OCI-LY3 (cell line): ENCODE data around the gene KRT222.

Experiments
- H2AFZ ChIP-seq: fragments of 200-600, 300-600 bp; shearing (Covaris generic); 2 replicates; pipeline ENCODE4 v1.6.0; 2014; ENCODE audit warnings: antibody characterized with exemption, low read depth, low read length
- H3K27ac ChIP-seq: fragments of 200-600, 300-600 bp; sonication (generic); 2 replicates; pipeline ENCODE4 v1.5.1; 2014; ENCODE audit warnings: mild to moderate bottlenecking, low read length, moderate library complexity, mixed read lengths
- H3K27me3 ChIP-seq: fragments of 200-600, 300-600 bp; sonication (generic); 2 replicates; pipeline ENCODE4 v1.6.1; 2014; ENCODE audit warnings: low read depth, low read length, mixed read lengths
- H3K36me3 ChIP-seq: fragments of 200-600, 300-600 bp; sonication (generic); replicated peaks from 2 replicates; pipeline ENCODE3; 2014; ENCODE audit warnings: low read depth, low read length, mixed read lengths
- H3K4me1 ChIP-seq: fragments of 300-600, 200-600 bp; sonication (generic); 2 replicates; pipeline ENCODE4 v1.6.1; 2014; ENCODE audit warnings: low read length, mixed read lengths
- H3K4me2 ChIP-seq: fragments of 200-600, 300-600 bp; sonication (generic); 2 replicates; pipeline ENCODE4 v1.6.1; 2014; ENCODE audit warnings: low read length, mixed read lengths
- H3K4me3 ChIP-seq: fragments of 300-600, 200-600 bp; sonication (generic); 2 replicates; pipeline ENCODE4 v1.5.1; 2014; ENCODE audit warnings: antibody characterized with exemption, mild to moderate bottlenecking, low read length, moderate library complexity
- H3K79me2 ChIP-seq: fragments of 300-600, 200-600 bp; shearing (Covaris generic); 2 replicates; pipeline ENCODE4 v1.6.1; 2014; ENCODE audit warnings: mild to moderate bottlenecking, low read length, mixed read lengths
- H3K9ac ChIP-seq: fragments of 300-600, 200-600 bp; shearing (Covaris generic); 2 replicates; pipeline ENCODE4 v1.6.0; 2014; ENCODE audit warnings: mild to moderate bottlenecking, low read length, moderate library complexity
- H3K9me3 ChIP-seq: fragments of 200-600, 300-600 bp; shearing (Covaris generic); 2 replicates; pipeline ENCODE4 v1.6.1; 2014; ENCODE audit warnings: low read length, mixed read lengths; ENCODE audit not compliant: insufficient read depth
- H4K20me1 ChIP-seq: fragments of 200-600, 300-600 bp; sonication (generic); 2 replicates; pipeline ENCODE4 v1.6.1; 2016; ENCODE audit warnings: low read length, mixed read lengths; ENCODE audit not compliant: insufficient read depth
- EZH2phosphoT487 ChIP-seq: fragments of 200-600 bp; shearing (Covaris generic); IDR thresholded peaks from 2 replicates; pipeline ENCODE4 v1.6.1; 2018; ENCODE audit warnings: antibody characterized with exemption, mixed run types, low read depth
- TF ChIP-seq, protein P1 (sequence below): fragments of 200-600, 300-600 bp; sonication (generic); IDR thresholded peaks from 2 replicates; pipeline ENCODE4 v1.5.1; 2014; ENCODE audit warnings: antibody characterized with exemption, low read length, low read depth

KRT222 gene

DNA sequence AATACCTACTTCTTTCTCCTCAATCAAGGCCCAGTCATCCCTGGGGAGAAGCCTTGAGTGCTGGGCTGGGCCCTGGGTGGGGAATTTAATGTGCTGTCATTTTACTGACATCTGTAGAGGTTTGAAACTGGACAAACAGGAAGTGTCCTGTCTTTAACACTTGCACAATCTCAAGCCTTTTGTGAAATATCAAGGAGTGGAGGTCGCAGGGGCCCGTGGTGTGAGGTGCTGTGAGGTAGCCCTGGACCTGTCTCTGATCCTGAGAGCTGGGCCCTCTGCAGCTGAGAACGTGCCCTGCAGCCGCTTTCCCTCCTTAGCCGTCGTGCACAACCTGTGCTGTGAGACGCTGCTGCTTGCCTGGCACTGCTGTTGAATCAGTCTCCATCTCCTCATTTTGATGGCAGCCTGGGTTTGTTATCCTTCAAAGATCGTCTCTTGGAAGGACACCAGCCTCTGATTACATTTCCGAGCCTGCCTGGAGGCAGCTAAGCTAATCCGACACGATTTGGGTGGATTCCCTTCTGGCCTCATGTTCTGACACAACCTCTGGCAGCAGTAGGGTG lies 47.2 kb downstream of the KRT222 start:
- Histone ChIP-seq H3K9ac (peak overlapping the region; percentile 6; the same call in 1 of the 2 replicates), H4K20me1 (no peaks in the 10 kb centered on the region), H2AFZ (no peak overlapping the region), H3K79me2 (peaks cover 19% of the 10 kb centered on the region), H3K9me3 (no peaks in the 10 kb centered on the region), H3K27ac (peak overlapping the region; percentile 99; the same call in 1 of the 2 replicates), H3K4me2 (peak overlapping the region; percentile 2; the same call in 1 of the 2 replicates), H3K4me1 (peaks cover 84% of the 10 kb centered on the region), H3K36me3 (no peaks in the 10 kb centered on the region), H3K27me3 (no peaks in the 10 kb centered on the region), H3K4me3 (no peak overlapping the region)
- no peak for TF ChIP-seq EZH2phosphoT487
- TF ChIP-seq, protein P1, sequence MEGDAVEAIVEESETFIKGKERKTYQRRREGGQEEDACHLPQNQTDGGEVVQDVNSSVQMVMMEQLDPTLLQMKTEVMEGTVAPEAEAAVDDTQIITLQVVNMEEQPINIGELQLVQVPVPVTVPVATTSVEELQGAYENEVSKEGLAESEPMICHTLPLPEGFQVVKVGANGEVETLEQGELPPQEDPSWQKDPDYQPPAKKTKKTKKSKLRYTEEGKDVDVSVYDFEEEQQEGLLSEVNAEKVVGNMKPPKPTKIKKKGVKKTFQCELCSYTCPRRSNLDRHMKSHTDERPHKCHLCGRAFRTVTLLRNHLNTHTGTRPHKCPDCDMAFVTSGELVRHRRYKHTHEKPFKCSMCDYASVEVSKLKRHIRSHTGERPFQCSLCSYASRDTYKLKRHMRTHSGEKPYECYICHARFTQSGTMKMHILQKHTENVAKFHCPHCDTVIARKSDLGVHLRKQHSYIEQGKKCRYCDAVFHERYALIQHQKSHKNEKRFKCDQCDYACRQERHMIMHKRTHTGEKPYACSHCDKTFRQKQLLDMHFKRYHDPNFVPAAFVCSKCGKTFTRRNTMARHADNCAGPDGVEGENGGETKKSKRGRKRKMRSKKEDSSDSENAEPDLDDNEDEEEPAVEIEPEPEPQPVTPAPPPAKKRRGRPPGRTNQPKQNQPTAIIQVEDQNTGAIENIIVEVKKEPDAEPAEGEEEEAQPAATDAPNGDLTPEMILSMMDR: peak; percentile 12; the same call in 1 of the 2 replicates

DNA sequence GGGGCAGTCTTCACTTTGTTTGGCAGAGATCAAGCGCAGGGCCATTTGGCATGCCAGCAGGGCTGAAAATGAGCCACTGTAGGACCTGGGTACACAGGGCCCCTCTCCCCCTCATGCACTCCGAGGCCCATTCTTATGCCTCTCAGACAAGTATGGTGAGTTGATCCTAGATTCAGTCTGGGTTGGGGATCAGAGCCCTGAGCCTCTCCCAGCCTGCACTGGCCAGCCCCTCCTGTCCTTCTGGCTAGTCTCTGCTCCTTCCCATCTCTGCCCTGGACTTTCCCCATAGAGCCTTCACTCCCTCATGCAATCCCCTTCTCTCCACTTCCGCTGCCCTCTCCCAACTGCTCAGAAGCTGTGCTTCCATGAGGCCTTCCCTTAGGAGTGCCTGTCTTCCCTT lies 48.4 kb downstream of the KRT222 start:
- Histone ChIP-seq H3K9ac (peak overlapping the region; percentile 90), H2AFZ (no peak overlapping the region), H3K4me1 (peaks cover 89% of the 10 kb centered on the region), H3K9me3 (no peaks in the 10 kb centered on the region), H4K20me1 (no peaks in the 10 kb centered on the region), H3K27me3 (no peaks in the 10 kb centered on the region), H3K4me3 (no peak overlapping the region), H3K36me3 (no peaks in the 10 kb centered on the region), H3K4me2 (peak overlapping the region; percentile 88), H3K79me2 (peaks cover 19% of the 10 kb centered on the region), H3K27ac (peak overlapping the region; percentile 99)
- TF ChIP-seq EZH2phosphoT487: no peak
- TF ChIP-seq, protein P1: no peak

DNA sequence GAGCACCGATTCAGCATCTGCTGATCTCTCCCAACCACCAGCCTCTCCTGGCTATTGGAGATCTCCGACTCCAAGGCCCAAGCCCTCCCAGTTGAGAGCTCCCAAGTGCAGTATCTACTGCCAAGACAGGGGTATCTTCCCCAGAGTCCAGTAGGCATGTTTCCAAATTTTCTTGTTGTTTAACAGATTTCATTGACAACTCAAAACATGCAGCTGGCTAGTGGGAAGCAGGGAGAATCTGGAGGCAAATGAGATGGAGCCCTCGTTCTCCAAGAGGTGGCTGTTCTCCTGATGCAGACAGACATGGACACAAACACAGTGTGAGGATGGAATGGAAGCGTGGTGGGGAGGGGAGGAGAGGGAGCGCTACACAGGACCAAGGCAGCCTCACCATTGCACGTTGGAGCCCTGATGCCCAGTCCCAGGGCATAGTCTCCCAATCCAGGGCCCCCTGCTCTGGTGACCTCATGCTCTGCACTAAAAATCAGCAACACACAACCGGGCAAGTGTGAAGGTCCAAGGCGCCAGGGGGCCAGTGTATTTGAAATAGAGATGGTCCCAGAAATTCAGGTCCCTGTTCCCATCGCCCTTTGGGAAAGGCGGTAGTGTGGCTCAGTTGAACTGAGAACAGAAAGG lies 49.0 kb downstream of the KRT222 start:
- H3K27me3 ChIP-seq: no peaks in the 10 kb centered on the region
- peak overlapping the region; percentile 99 for H3K27ac ChIP-seq
- TF ChIP-seq, protein P1: no peak
- no peak for TF ChIP-seq EZH2phosphoT487
- H4K20me1 ChIP-seq: no peaks in the 10 kb centered on the region
- peak overlapping the region; percentile 88 for H3K4me2 ChIP-seq
- peak overlapping the region; percentile 90 for H3K9ac ChIP-seq
- no peaks in the 10 kb centered on the region for H3K36me3 ChIP-seq
- peaks cover 19% of the 10 kb centered on the region for H3K79me2 ChIP-seq
- peak overlapping the region; percentile 64 for H3K4me3 ChIP-seq
- H3K4me1 ChIP-seq: peaks cover 92% of the 10 kb centered on the region
- H3K9me3 ChIP-seq: no peaks in the 10 kb centered on the region
- no peak overlapping the region for H2AFZ ChIP-seq

DNA sequence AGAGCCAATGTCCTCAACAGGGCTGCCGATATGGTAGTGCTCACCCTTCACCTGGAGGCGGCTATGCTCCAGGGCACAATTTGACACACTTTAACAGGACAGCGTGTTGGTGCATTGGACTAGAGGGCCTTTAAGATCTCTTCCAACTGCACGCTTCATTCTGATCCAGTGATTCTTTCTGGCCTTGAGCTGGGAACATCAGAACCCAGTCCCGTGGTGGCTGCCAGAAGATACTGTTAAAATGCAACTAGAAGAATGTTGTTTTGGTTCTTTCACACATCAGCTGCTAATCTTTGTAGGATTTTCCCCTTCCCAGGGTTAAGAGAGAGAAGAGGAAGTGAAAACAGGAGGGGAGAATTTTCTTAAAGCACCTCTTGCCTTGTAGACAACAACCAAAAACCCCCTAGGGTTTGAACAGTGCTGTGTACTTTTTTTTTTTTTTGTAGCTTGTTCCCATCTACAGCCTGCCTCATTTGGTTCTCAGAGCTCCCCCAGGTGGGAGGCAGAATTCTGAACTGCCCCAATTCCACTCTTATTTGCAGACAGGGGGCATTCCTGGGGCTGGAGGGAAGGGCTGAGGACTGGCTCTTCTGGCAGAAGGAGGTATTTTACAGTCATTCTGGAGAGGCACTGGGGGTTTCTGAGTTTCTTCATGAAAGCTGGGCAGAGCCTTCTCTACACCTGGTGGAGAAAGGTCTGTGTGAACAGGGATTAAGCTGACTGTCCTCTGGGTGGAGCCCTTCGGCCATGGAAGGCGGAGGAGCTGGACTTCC lies 49.7 kb downstream of the KRT222 start:
- Histone ChIP-seq H3K4me3 (peak overlapping the region; percentile 64), H3K36me3 (no peaks in the 10 kb centered on the region), H3K9me3 (no peaks in the 10 kb centered on the region), H3K79me2 (peaks cover 19% of the 10 kb centered on the region), H3K27ac (peak overlapping the region; percentile 99), H3K4me1 (peaks cover 92% of the 10 kb centered on the region), H3K4me2 (peak overlapping the region; percentile 92), H3K27me3 (no peaks in the 10 kb centered on the region), H2AFZ (no peak overlapping the region), H3K9ac (peak overlapping the region; percentile 90), H4K20me1 (no peaks in the 10 kb centered on the region)
- TF ChIP-seq, protein P1: peak; percentile 96
- no peak for TF ChIP-seq EZH2phosphoT487
